OCI-M2 (cell line): ENCODE measurements around the gene PRR15.
"Not testable (repeated sequence)": the region's sequence is repeated elsewhere in the genome, so short reads cannot be mapped to it uniquely, and the experiment has no call there.

ENCODE experiments used
- DNase-seq: peaks from one replicate; lab custom pipeline; 2025; ENCODE audit not compliant: unreplicated experiment; lab: John Stamatoyannopoulos, UW

Gene PRR15

GRCh38 chr7:29563590-29564495 is at the start of gene PRR15:
TSS of gene PRR15 (plus strand) at chr7:29563835. CDS start at chr7:29566330, 2,495 bp downstream.
- no peak for DNase-seq

- DNase-seq: no peak
Observed at GRCh38 chr7:29516491-29516890, 47.1 kb upstream of the PRR15 start.

- no peak for DNase-seq
Observed at GRCh38 chr7:29518616-29519015, 45.0 kb upstream of the PRR15 start.

GRCh38 chr7:29523728-29524127 is 39.9 kb upstream of the PRR15 start:
- no peak for DNase-seq

GRCh38 chr7:29527505-29528108 is 36.0 kb upstream of the PRR15 start:
- DNase-seq: no peak

- not testable (repeated sequence) for DNase-seq
Observed at GRCh38 chr7:29528526-29528925, 35.1 kb upstream of the PRR15 start.

- DNase-seq: no peak
Observed at GRCh38 chr7:29538389-29538788, 25.2 kb upstream of the PRR15 start.

- no peak for DNase-seq
Observed at GRCh38 chr7:29539471-29539870, 24.2 kb upstream of the PRR15 start.

GRCh38 chr7:29547421-29547820 is 16.2 kb upstream of the PRR15 start:
- no peak for DNase-seq

- no peak for DNase-seq
Observed at GRCh38 chr7:29548823-29549222, 14.8 kb upstream of the PRR15 start.

GRCh38 chr7:29552392-29552791 is 11.2 kb upstream of the PRR15 start:
- DNase-seq: no peak

- DNase-seq: no peak
Observed at GRCh38 chr7:29555061-29555460, 8.6 kb upstream of the PRR15 start.

- DNase-seq: no peak
Observed at GRCh38 chr7:29556405-29557195, 7.0 kb upstream of the PRR15 start.

- peak; percentile 38 for DNase-seq
Observed at GRCh38 chr7:29557954-29558353, 5.7 kb upstream of the PRR15 start.

- no peak for DNase-seq
Observed at GRCh38 chr7:29561271-29561670, 2.4 kb upstream of the PRR15 start.

GRCh38 chr7:29562307-29562706 is 1.3 kb upstream of the PRR15 start:
- no peak for DNase-seq

GRCh38 chr7:29564496-29565223 is 1.0 kb downstream of the PRR15 start:
- DNase-seq: no peak

- no peak for DNase-seq
Observed at GRCh38 chr7:29565224-29565630, 1.6 kb downstream of the PRR15 start.

- no peak for DNase-seq
Observed at GRCh38 chr7:29565634-29565981, 2.0 kb downstream of the PRR15 start.

GRCh38 chr7:29565982-29566746 is 2.5 kb downstream of the PRR15 start:
- DNase-seq: no peak
